ENCODE results near the gene KCNQ1. TPM values are rescaled to one million over a fixed set of nuclear protein-coding genes. Genes with fewer than 3 reads are reported as not detected.

The KCNQ1 gene
- total RNA-seq, 1 donor from 2014 or later: 3.4 TPM

- DNase-seq (ENCODE audit: low spot score): no peak
- H3K4me1 Mint-ChIP-seq (ENCODE audit: low read depth): peaks cover 9% of the 10 kb centered on the region
- no peak overlapping the region for H3K4me3 Mint-ChIP-seq (ENCODE audit: low read depth)
- no peak overlapping the region for H3K27ac Mint-ChIP-seq
- intact Hi-C loops (cut with micrococcal nuclease): loop anchor here (5.0 kb wide), 1 partner anchor 223 kb away; no protein-coding TSS in a partner anchor
- no peaks in the 10 kb centered on the region for H3K9me3 Mint-ChIP-seq
- H3K27me3 Mint-ChIP-seq (ENCODE audit: low read depth): no peaks in the 10 kb centered on the region
- no peaks in the 10 kb centered on the region for H3K36me3 Mint-ChIP-seq (ENCODE audit: low read depth)
These were observed 85.5 kb downstream of the KCNQ1 start for GRCh38 chr11:2530131-2530854.

DNA sequence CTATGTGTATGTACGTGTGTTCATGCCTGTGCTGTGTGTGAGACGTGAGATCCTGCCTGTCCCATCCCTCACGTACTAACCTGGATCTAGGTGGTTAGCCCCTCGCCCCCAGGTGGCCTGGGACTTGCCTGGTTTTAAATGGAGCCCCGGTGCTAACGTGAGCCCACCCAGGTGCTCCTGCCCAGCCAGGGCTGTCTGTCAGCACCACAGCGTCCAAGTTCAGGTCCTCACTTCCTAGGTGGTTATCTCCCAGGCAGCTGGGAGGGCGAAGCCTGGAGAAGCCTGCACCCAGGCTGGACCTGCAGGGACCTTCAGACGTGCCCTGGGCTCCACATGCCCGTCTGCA is 86.0 kb downstream of the KCNQ1 start:
- no peak for DNase-seq (ENCODE audit: low spot score)
- no peaks in the 10 kb centered on the region for H3K9me3 Mint-ChIP-seq
- no peak overlapping the region for H3K4me3 Mint-ChIP-seq (ENCODE audit: low read depth)
- no peak overlapping the region for H3K27ac Mint-ChIP-seq
- H3K27me3 Mint-ChIP-seq (ENCODE audit: low read depth): no peaks in the 10 kb centered on the region
- no peaks in the 10 kb centered on the region for H3K36me3 Mint-ChIP-seq (ENCODE audit: low read depth)
- intact Hi-C loops (cut with micrococcal nuclease): loop anchor here (5.0 kb wide), 1 partner anchor 224 kb away; no protein-coding TSS in a partner anchor
- peaks cover 9% of the 10 kb centered on the region for H3K4me1 Mint-ChIP-seq (ENCODE audit: low read depth)

DNA sequence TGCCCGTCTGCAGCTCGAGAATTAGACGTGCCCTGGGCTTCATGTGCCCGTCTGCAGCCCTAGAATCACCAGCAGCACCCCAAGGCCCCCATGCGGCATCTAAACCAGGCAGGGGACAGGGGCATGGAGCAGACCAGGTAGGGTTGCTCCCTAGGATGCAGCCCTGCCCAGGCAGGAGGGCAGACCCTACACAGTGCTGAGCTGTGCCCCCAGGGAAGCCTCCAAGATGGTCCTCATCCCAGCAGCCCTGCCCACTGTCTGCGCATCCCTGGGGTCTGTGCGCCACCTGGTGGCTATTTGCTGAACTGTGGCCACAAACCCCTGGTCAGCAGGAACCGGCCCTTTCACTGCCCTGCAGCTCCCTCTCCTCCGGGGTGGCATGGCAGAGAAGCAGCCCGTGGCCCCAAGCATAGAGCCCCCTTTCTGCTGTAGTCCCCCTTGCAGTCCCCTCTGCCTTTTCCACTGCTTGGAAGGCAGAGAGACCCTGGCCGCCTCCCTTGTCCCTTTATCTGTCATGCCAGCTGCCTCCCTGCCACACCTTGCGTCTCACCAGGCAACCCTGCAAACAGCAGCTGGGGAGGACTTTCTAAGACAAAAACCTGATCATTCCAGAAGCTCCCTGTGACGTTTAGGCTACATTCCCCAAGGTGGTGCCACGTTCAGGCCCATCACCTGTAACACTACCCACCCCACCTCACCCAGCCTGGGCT is 86.6 kb downstream of the KCNQ1 start:
- intact Hi-C loops (cut with micrococcal nuclease): loop anchor here (5.0 kb wide), 1 partner anchor 224 kb away; no protein-coding TSS in a partner anchor
- DNase-seq (ENCODE audit: low spot score): peak; percentile 41
- no peak overlapping the region for H3K27ac Mint-ChIP-seq
- H3K4me3 Mint-ChIP-seq (ENCODE audit: low read depth): no peak overlapping the region
- H3K36me3 Mint-ChIP-seq (ENCODE audit: low read depth): no peaks in the 10 kb centered on the region
- H3K4me1 Mint-ChIP-seq (ENCODE audit: low read depth): peaks cover 9% of the 10 kb centered on the region
- no peaks in the 10 kb centered on the region for H3K27me3 Mint-ChIP-seq (ENCODE audit: low read depth)
- no peaks in the 10 kb centered on the region for H3K9me3 Mint-ChIP-seq

DNA sequence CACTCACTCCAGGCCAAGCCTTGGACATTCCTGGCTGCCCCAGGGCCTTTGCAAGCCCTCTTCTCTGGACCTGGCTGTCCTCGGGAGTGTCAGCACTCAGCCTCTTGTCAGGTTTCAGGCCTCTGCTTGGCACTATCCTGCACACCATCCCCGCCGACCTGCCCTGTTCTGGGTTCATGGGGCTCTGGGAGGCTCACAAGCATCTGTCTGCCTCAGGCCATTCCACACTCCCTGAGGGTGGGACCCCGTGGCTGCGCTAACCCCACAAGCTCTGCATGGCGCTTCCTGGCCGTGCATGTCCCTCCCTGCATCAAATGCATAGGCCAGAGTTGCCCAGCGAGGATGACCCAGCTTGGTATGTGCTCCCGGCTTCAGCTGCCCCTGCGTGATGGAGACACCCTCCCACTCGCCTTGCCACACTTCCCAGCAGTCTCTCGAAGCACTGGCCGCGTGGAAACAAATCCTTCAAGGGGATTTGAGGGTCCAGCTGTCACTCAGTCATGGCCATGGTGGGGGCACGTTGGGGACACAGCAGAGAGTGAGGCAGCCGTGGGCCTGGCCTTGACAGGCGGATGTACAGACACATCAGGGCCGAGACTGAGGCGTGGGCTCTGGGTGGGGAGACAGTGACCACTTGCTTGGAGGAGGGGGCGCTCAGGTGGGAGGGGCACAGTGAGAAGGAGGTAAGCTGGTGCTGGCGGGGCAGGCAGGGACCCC is 87.3 kb downstream of the KCNQ1 start:
- H3K27me3 Mint-ChIP-seq (ENCODE audit: low read depth): no peaks in the 10 kb centered on the region

DNA sequence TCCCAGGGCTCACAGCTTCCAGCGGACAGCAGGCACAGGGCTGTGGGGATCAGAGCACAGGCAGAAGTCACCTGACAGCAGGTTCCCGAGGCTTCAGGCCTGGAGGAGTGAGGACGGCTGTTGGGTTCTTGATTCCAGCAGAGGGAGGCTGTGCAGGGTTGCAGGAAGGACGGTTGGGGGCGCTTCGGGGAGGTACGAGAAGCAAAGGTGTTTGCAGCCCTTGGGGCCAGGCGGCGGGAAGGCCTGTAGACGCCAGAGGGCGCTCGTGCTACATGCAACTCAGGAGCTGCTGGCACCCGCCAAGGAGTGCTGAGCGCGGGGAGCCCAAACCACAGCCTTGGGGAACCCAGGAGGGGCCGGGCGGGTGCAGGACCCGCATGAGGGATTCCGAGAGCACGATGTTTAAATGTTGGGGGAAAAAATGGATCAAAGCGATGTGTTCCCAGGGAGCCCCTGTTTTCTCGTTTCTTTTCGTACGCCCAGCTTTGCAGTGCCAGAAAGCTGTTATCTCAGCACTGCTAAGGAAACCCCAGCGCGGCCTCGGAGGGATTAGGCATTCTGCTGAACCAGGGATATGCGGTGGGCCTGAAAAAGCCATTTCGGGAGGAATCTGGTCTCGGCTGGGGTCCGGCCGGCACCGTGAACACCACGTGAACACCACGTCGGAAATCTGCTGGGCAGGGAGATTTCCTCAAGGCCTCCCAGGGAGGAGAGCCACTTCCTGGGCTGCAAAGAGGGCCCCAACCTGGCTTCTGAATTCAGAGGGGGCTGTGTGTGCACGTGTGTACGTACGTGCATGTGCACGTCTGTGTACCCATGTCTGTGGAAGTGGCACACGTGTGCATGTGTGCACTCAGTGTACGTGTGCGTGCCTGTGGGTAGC is 88.1 kb downstream of the KCNQ1 start:
- Mint-ChIP-seq H3K9me3 (no peaks in the 10 kb centered on the region), H3K36me3 (ENCODE audit: low read depth) (no peaks in the 10 kb centered on the region), H3K4me3 (ENCODE audit: low read depth) (no peak overlapping the region), H3K27me3 (ENCODE audit: low read depth) (no peaks in the 10 kb centered on the region), H3K4me1 (ENCODE audit: low read depth) (peaks cover 7% of the 10 kb centered on the region), H3K27ac (peak overlapping the region; percentile 11)
- peak; percentile 84 for DNase-seq (ENCODE audit: low spot score)
- intact Hi-C loops (cut with micrococcal nuclease): loop anchor here (1.0 to 5.0 kb wide), 3 partner anchors 226 to 359 kb away; no protein-coding TSS in a partner anchor

More for the DNA sequence above, 87.3 kb downstream of the KCNQ1 start:
- DNase-seq (ENCODE audit: low spot score): no peak
- no peaks in the 10 kb centered on the region for H3K9me3 Mint-ChIP-seq
- peaks cover 7% of the 10 kb centered on the region for H3K4me1 Mint-ChIP-seq (ENCODE audit: low read depth)
- H3K27ac Mint-ChIP-seq: no peak overlapping the region
- intact Hi-C loops (cut with micrococcal nuclease): loop anchor here (5.0 kb wide), 1 partner anchor 225 kb away; no protein-coding TSS in a partner anchor
- no peaks in the 10 kb centered on the region for H3K36me3 Mint-ChIP-seq (ENCODE audit: low read depth)
- no peak overlapping the region for H3K4me3 Mint-ChIP-seq (ENCODE audit: low read depth)

DNA sequence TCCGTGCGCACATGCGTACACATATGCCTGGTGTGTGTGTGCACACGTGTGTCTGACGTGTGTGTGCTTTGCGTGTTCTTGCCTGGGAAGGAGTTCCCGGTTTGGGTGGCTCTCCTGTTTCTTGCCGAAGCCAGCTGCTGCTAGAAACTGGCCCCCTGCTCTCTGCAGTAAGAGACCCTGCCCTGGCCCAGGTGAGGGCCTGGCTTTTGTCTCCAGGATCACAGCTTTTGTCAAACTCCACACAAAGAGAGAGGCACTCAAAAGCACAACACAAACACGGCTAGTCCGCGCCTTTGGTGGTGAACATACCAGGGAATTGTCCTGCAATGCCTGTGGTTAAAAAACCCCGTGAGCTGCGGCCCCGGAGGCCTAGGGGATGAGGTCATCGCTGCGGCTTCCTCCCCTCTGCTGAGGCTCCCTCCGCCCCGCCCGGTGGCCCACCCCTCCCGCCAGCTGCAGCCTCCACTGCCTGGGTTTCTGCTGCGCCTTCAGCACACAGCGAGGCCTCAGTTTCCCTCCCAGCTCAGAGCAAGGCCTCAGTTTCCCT is 88.9 kb downstream of the KCNQ1 start:
- H3K9me3 Mint-ChIP-seq: no peaks in the 10 kb centered on the region
- no peak for DNase-seq (ENCODE audit: low spot score)
- peaks cover 7% of the 10 kb centered on the region for H3K4me1 Mint-ChIP-seq (ENCODE audit: low read depth)
- H3K4me3 Mint-ChIP-seq (ENCODE audit: low read depth): no peak overlapping the region
- H3K27ac Mint-ChIP-seq: no peak overlapping the region
- no peaks in the 10 kb centered on the region for H3K27me3 Mint-ChIP-seq (ENCODE audit: low read depth)
- no peaks in the 10 kb centered on the region for H3K36me3 Mint-ChIP-seq (ENCODE audit: low read depth)
- intact Hi-C loops (cut with micrococcal nuclease): loop anchor here (1.0 to 5.0 kb wide), 3 partner anchors 226 to 359 kb away; no protein-coding TSS in a partner anchor

DNA sequence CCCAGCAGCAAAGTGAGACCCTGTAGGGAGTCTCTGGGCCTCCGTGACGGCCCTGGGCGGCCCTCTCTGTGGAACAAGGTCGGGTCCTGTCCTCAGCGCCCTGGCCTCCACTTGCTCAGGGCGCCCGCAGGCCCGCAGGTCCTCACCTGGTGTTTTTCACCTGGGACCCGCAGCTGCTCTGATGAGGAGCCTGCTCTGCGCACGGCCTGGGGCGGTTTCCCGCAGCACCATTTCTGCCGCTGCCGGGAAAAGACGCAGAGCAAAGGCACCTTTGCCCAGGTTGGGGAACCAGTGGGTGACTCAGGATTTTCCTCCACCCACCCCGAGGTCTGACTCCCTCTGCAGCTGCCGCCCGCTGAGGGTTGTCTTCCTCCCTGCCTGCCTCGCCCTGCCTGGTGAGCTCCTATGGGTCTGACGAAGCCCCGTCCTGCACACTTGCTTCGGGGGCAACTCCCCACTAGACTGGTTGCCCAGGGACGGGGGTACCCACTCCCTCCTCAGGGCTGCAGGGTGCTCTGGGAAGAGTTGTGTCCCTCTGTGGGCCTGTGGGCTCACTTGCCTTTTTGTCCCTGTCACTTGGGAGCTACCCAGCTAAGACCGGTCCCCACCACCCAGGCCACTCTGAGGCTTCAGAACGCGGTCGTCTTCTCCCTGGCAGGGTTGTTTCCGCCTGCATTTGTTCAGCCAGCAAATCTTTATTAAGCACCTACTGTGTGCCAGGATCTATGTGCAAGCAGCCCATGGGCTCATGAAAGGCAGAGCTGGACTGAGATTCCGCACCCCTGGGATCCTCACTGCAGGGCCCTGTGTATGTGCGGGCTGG is 89.5 kb downstream of the KCNQ1 start:
- no peaks in the 10 kb centered on the region for H3K36me3 Mint-ChIP-seq (ENCODE audit: low read depth)
- H3K27me3 Mint-ChIP-seq (ENCODE audit: low read depth): no peaks in the 10 kb centered on the region
- H3K4me1 Mint-ChIP-seq (ENCODE audit: low read depth): peaks cover 7% of the 10 kb centered on the region
- no peak for DNase-seq (ENCODE audit: low spot score)
- H3K27ac Mint-ChIP-seq: no peak overlapping the region
- intact Hi-C loops (cut with micrococcal nuclease): loop anchor here (5.0 kb wide), 1 partner anchor 227 kb away; no protein-coding TSS in a partner anchor
- H3K4me3 Mint-ChIP-seq (ENCODE audit: low read depth): no peak overlapping the region
- no peaks in the 10 kb centered on the region for H3K9me3 Mint-ChIP-seq

DNA sequence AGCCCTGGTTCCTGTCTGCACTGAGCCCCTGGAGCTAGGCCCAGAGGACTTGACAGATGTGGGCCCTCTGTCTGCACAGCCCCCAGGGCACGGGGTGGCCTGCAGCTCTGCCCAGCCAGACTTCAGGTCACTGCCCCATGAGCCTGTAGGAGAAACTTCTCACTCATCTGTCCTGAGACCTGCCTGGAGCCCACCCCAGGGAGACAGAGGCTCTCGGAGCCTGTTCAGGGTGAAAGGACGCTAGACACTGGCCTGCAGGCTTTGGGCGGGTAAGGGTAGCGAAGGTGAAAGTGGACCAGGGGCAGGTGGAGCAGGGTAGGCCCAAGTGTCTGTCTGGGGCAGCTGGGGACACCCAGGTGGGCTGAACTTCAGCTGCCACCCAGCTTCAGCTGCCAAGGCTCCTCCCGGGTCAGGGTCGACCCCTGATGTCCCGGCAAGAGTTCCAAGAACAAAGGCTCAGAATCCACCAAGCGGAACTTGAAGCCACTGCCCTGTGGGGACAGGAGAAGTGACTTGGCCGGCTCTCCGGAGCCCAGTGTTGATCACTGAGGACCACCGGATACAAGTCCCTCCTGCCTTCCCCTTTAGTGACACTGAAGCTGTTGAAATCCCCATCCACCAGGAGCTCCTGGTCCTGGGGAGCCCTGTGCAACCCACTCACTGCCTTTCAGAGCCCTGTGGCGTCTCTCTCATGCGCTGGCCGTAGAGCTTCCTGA is 90.3 kb downstream of the KCNQ1 start:
- intact Hi-C loops (cut with micrococcal nuclease): loop anchor here (5.0 kb wide), 1 partner anchor 228 kb away; no protein-coding TSS in a partner anchor
- DNase-seq (ENCODE audit: low spot score): no peak
- peaks cover 7% of the 10 kb centered on the region for H3K4me1 Mint-ChIP-seq (ENCODE audit: low read depth)
- H3K4me3 Mint-ChIP-seq (ENCODE audit: low read depth): no peak overlapping the region
- H3K9me3 Mint-ChIP-seq: no peaks in the 10 kb centered on the region
- no peak overlapping the region for H3K27ac Mint-ChIP-seq
- H3K36me3 Mint-ChIP-seq (ENCODE audit: low read depth): no peaks in the 10 kb centered on the region
- no peaks in the 10 kb centered on the region for H3K27me3 Mint-ChIP-seq (ENCODE audit: low read depth)

DNA sequence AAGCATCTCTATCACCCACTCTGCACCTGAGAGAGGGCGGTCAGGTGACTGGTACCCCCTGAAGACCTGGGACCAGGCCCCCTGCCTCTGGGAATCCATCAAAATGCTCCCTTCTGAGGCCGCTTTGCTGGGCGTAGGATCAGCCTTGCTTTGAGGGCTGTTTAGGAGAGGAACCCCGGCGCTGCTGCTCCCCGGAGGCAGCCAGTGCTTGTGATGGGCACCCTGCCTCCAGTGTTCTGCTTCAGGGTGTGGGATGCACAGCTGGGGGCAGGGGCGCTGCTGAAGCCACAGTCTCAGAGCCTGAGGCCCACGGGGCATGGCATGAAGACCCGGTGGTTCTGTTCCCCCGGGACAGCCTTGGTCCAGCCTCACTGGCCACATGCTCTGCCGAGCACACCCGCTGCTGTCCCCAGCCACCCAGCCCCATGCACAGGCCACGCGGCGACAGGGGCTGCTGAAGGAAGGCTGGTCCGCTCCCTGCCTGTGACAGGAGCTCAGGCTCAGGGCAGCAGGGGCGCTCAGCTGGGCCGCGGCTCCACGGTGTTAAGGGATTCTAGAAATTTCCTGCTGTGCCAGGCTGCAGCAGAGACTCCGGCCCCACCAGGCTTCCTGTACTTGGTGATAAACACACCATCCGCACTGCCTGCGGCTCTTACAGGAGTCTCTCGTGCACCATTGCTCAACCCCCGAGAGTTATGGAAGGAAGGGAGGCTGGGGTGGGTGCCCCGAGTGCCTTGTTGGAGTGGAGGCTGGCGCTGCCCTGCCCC is 91.0 kb downstream of the KCNQ1 start:
- no peak for DNase-seq (ENCODE audit: low spot score)
- Mint-ChIP-seq H3K27me3 (ENCODE audit: low read depth) (no peaks in the 10 kb centered on the region), H3K4me3 (ENCODE audit: low read depth) (no peak overlapping the region), H3K27ac (no peak overlapping the region), H3K9me3 (no peaks in the 10 kb centered on the region), H3K36me3 (ENCODE audit: low read depth) (no peaks in the 10 kb centered on the region), H3K4me1 (ENCODE audit: low read depth) (peaks cover 7% of the 10 kb centered on the region)
- intact Hi-C loops (cut with micrococcal nuclease): no loop called here

- H3K4me1 Mint-ChIP-seq (ENCODE audit: low read depth): peaks cover 7% of the 10 kb centered on the region
- H3K4me3 Mint-ChIP-seq (ENCODE audit: low read depth): no peak overlapping the region
- no peak for DNase-seq (ENCODE audit: low spot score)
- H3K9me3 Mint-ChIP-seq: no peaks in the 10 kb centered on the region
- intact Hi-C loops (cut with micrococcal nuclease): no loop called here
- H3K27ac Mint-ChIP-seq: no peak overlapping the region
- H3K27me3 Mint-ChIP-seq (ENCODE audit: low read depth): no peaks in the 10 kb centered on the region
- no peaks in the 10 kb centered on the region for H3K36me3 Mint-ChIP-seq (ENCODE audit: low read depth)
These were observed 91.7 kb downstream of the KCNQ1 start for GRCh38 chr11:2536440-2536989.
